ENCODE measurements around the gene ESPNL. TPM values are rescaled to one million over a fixed set of nuclear protein-coding genes. Genes with fewer than 3 reads are reported as not detected.

The ESPNL gene
- total RNA-seq, 2 experiments from 2014 or later = 0.05 TPM; not detected in 1

GRCh38 chr2:238126338-238126737 lies 26.2 kb downstream of the ESPNL start:
- DNase-seq = no peak
- Mint-ChIP-seq H3K27ac (no peak overlapping the region), H3K36me3 (ENCODE audit: low read depth) (no peaks in the 10 kb centered on the region), H3K9me3 (no peaks in the 10 kb centered on the region), H3K4me1 (no peaks in the 10 kb centered on the region), H3K27me3 (no peaks in the 10 kb centered on the region), H3K4me3 (no peak overlapping the region)
- POLR2A ChIA-PET = no interaction called here
- CTCF ChIA-PET = no interaction called here

DNA sequence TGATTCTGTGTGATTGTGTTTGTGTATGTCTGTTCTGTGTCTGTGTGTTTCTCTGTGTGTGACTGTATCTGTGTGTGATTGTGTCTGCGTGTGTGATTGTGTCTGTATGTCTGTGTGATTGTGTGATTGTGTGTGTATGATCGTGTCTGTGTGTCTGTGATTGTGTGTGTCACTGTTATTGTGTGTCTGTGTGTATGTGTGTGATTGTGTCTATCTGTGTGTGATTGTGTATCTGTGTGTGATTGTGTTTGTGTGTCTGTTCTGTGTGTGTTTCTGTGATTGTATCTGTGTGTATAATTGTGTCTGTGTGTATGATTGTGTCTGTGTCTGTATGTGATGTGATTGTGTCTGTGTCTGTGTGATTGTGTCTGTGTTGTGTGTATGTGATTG lies 26.6 kb downstream of the ESPNL start:
- no peaks in the 10 kb centered on the region for H3K4me1 Mint-ChIP-seq
- CTCF ChIA-PET = interaction anchor here (0.6 kb wide), 1 partner anchor 164 kb away, joined by 4 read pairs; no protein-coding TSS in a partner anchor
- H3K36me3 Mint-ChIP-seq (ENCODE audit: low read depth) = no peaks in the 10 kb centered on the region
- POLR2A ChIA-PET = no interaction called here
- no peak overlapping the region for H3K27ac Mint-ChIP-seq
- no peak overlapping the region for H3K4me3 Mint-ChIP-seq
- no peaks in the 10 kb centered on the region for H3K27me3 Mint-ChIP-seq
- DNase-seq = no peak
- no peaks in the 10 kb centered on the region for H3K9me3 Mint-ChIP-seq

DNA sequence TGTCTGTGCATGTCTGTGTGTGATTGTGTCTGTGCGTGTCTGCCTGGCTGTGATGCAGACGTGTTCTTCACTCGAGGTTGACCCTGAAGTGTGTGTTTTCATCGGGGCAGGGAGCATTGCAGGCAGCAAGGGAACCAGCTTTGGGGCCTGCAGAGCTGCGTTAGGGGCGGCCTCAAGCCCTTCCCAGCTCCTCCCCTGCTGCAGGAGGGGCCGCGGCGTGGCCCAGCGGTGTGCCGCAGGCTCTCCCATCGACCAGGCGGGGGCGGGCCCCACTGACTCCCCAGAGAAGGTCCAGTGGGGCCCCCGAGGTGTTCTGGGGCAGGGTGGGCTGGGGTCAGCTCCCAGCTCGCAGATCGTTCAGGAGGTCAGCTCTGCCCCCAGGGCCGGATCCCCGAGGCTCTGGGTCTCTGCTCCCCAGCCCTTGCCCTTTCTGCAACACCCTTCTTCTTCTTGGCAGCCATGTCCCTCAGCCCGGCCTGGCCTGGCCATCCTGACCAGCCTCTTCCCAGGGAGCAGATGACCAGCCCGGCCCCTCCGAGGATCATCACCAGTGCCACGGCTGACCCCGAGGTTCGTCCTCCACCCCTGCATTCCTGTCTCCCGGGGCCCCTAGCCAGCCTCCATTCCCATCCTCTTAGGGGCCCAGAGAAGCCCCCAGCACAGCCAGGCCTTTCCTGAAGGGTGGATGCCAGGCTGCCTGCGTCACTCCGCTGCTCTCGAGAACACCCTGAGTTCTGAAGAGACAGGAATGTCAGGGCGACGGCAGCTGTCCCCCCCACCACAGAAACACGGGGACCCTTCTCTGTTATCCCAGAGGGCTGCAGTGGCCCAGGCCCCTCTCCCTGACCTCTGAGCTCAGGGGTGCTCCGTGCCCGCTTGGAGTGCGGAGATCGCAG lies 27.3 kb downstream of the ESPNL start:
- no peak overlapping the region for H3K4me3 Mint-ChIP-seq
- POLR2A ChIA-PET = no interaction called here
- H3K4me1 Mint-ChIP-seq = no peaks in the 10 kb centered on the region
- H3K27me3 Mint-ChIP-seq = no peaks in the 10 kb centered on the region
- H3K27ac Mint-ChIP-seq = no peak overlapping the region
- no peaks in the 10 kb centered on the region for H3K36me3 Mint-ChIP-seq (ENCODE audit: low read depth)
- no peak for DNase-seq
- CTCF ChIA-PET = interaction anchor here (0.6 kb wide), 1 partner anchor 164 kb away, joined by 4 read pairs; no protein-coding TSS in a partner anchor
- no peaks in the 10 kb centered on the region for H3K9me3 Mint-ChIP-seq

DNA sequence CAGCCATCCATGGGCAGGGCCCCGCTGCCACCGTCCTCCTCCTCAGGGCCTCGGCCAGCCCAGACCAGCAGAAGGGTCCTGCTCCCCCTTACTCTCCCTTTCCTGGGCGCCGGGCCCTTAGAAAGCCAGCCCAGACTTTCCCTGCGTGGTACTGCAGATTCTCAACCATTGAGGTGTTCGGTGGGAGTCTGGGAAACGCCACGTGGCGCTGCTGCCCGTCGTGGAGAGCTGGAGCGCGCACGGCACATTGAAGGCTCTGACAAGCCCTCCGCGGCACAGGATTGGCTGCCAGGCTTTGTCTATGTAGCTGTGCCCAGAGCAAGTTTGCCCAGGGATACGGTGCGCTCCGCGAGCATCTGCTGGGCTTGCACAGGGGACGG lies 27.9 kb downstream of the ESPNL start:
- Mint-ChIP-seq H3K4me3 (no peak overlapping the region), H3K9me3 (no peaks in the 10 kb centered on the region), H3K4me1 (no peaks in the 10 kb centered on the region), H3K36me3 (ENCODE audit: low read depth) (no peaks in the 10 kb centered on the region), H3K27me3 (no peaks in the 10 kb centered on the region), H3K27ac (no peak overlapping the region)
- DNase-seq = no peak
- ChIA-PET POLR2A (no interaction called here), CTCF (no interaction called here)

DNA sequence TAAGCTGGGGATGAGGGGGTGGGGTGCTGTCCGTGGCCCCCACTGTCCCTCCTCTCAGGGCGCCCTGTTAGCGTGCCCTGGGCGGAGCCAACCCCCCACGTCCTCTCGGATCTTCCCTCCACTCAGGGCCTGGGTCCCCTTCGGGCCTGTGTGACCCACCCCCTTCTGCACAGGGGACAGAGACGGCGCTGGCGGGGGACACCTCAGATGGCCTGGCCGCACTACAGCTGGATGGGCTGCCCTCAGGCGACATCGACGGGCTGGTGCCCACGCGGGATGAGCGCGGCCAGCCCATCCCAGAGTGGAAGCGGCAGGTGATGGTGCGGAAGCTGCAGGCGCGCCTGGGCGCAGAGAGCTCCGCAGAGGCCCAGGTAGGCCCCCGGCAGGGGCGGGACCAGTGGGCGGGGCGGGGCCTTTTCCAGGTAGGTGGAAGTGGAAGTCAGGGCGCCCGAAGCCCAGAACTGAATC lies 28.4 kb downstream of the ESPNL start:
- H3K4me3 Mint-ChIP-seq = no peak overlapping the region
- H3K36me3 Mint-ChIP-seq (ENCODE audit: low read depth) = no peaks in the 10 kb centered on the region
- no peaks in the 10 kb centered on the region for H3K9me3 Mint-ChIP-seq
- H3K27ac Mint-ChIP-seq = no peak overlapping the region
- no peaks in the 10 kb centered on the region for H3K4me1 Mint-ChIP-seq
- H3K27me3 Mint-ChIP-seq = no peaks in the 10 kb centered on the region
- DNase-seq = no peak
- CTCF ChIA-PET = no interaction called here
- POLR2A ChIA-PET = no interaction called here

DNA sequence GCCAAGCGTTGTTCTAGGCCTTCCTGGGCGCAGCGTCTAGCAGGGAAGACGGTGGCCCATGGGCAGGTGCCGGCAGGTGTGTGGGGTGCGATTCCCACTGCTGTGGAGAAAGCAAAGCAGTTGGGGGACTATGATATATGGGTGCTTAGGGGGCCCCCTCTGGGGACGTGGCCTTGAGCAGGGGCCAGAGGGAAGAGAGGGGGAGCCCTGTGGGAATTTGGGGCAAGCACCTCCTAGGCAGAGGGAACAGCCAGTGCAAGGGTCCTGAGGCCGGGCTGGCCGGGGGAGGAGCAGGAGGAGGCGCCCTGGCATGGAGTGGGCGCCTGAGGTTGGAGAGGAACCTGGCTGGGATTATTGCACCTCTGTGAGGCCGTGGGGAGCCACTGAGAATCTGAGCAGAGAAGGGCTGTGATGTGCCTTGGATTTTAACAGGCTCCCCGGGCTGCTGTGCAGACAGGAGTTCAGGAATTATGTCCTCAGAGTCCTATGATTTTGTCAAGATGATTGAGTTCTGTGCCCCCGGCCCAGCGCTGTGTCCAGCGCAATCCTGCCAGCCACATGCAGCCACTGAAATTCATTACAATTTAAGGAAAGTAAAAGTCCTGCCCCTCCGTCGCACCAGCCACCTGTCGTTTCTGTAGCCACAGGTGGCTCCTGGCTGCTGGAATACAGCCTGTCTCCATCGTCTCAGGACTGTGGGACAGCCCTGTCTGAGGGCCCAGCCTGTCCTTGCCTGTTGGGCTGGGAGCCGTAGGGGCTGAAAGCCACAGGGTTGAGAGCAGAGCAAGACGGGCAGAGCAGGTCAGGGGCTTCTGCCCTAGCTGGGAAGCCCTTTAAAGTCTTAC lies 29.2 kb downstream of the ESPNL start:
- H3K4me1 Mint-ChIP-seq = no peaks in the 10 kb centered on the region
- H3K36me3 Mint-ChIP-seq (ENCODE audit: low read depth) = no peaks in the 10 kb centered on the region
- H3K4me3 Mint-ChIP-seq = no peak overlapping the region
- ChIA-PET CTCF (interaction anchor here (0.6 kb wide), 1 partner anchor 127 kb away, joined by 4 read pairs; no protein-coding TSS in a partner anchor), POLR2A (no interaction called here)
- no peaks in the 10 kb centered on the region for H3K27me3 Mint-ChIP-seq
- DNase-seq = no peak
- H3K9me3 Mint-ChIP-seq = no peaks in the 10 kb centered on the region
- H3K27ac Mint-ChIP-seq = no peak overlapping the region

- H3K4me1 Mint-ChIP-seq = no peaks in the 10 kb centered on the region
- H3K27me3 Mint-ChIP-seq = no peaks in the 10 kb centered on the region
- no peak overlapping the region for H3K4me3 Mint-ChIP-seq
- no peaks in the 10 kb centered on the region for H3K36me3 Mint-ChIP-seq (ENCODE audit: low read depth)
- CTCF ChIA-PET = interaction anchor here (0.6 kb wide), 1 partner anchor 127 kb away, joined by 4 read pairs; no protein-coding TSS in a partner anchor
- no peak for DNase-seq
- H3K9me3 Mint-ChIP-seq = no peaks in the 10 kb centered on the region
- POLR2A ChIA-PET = no interaction called here
- no peak overlapping the region for H3K27ac Mint-ChIP-seq
Observed at GRCh38 chr2:238130111-238130695, 30.1 kb downstream of the ESPNL start.

- no peak overlapping the region for H3K27ac Mint-ChIP-seq
- no peaks in the 10 kb centered on the region for H3K9me3 Mint-ChIP-seq
Observed at GRCh38 chr2:238130696-238131628, 30.8 kb downstream of the ESPNL start.

DNA sequence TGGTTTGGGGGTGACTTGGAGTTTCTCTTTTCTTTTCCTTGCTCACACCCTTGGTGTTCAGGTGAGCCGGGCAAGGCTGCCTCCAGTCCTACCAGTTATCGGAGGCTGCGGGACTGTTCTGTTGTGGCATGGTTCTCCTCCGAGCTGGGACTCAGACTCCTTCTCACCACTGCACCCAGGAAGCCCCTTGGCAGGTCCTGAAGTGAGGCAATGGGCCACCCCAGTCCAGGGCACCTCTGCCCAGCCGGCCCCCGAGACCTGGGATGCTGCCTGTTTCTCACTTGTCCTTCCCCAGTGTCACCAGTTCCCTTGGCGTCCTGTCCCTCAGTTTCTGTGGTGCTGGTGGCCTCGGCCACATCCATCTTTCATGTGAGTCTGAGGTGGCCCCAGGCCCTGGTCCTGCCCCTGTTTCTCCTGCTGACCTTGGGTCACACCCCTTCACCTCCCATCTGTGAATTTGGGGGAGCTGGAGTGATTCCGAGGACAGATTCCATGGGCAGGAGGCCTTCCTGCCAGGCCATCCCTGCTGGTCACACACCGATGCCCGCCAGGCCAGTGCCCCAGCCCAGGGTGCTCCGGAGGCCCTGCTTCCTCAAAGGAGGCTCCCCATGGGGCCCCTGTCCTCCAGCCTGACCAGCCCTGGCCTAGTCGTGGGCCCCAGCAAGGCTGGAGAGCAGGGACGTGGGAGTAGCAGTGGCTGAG lies 31.8 kb downstream of the ESPNL start:
- ChIA-PET POLR2A (no interaction called here), CTCF (no interaction called here)
- H3K27me3 Mint-ChIP-seq = no peaks in the 10 kb centered on the region
- no peak overlapping the region for H3K4me3 Mint-ChIP-seq
- DNase-seq = no peak
- no peaks in the 10 kb centered on the region for H3K36me3 Mint-ChIP-seq (ENCODE audit: low read depth)
- no peaks in the 10 kb centered on the region for H3K9me3 Mint-ChIP-seq
- no peak overlapping the region for H3K27ac Mint-ChIP-seq
- H3K4me1 Mint-ChIP-seq = no peaks in the 10 kb centered on the region

More at GRCh38 chr2:238130696-238131628, 30.8 kb downstream of the ESPNL start:
- CTCF ChIA-PET = no interaction called here
- no peaks in the 10 kb centered on the region for H3K27me3 Mint-ChIP-seq
- no peaks in the 10 kb centered on the region for H3K4me1 Mint-ChIP-seq
- POLR2A ChIA-PET = no interaction called here
- H3K4me3 Mint-ChIP-seq = no peak overlapping the region
- no peaks in the 10 kb centered on the region for H3K36me3 Mint-ChIP-seq (ENCODE audit: low read depth)
- no peak for DNase-seq

DNA sequence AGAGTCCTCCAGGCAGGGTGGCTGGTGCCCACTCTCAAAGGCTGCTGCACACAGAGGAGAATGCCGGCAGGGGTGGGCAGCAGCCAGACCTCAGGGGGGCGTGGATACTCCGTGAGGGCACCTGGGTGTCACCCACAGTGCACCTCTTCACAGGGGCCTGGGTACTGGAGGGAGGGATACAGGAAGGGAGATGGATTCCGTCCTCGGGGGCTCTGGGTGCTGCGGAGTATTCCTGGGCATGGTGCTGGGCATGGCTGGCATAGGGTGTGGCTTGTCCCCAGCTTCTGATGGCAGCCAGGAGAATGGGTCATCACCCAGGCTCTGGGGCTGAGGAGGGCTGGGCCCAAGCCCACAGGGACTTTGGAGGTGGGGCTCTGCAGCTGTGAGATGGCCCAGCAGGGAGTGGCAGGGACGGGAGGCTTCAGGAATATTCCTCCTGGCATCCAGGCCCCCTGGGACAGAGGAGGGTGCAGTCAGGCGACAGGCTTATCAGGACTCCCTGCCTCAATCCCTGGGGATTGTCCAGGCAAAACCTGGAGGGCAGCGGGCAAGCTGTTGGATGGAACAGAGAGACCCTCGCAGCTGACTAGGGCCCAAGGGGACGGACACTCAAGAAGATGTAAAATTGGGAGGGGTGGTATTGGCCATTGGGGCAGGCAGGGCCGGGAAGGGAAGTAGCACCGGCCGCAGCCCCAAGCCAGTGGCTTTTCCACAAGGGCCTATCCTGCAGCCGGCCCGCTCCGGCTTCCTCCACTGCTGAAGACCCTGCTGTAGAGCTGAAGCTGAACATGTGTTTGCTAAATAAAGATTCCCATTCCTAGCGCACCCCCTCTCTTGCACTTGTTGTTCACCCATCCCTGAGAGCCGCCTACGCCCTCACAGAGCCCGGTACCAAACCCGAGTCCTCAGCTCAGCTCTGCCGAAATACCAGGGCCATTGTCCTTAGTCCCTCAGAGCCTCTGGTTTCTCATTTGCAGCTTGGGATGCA lies 32.6 kb downstream of the ESPNL start:
- DNase-seq = no peak
- no peaks in the 10 kb centered on the region for H3K27me3 Mint-ChIP-seq
- no peaks in the 10 kb centered on the region for H3K36me3 Mint-ChIP-seq (ENCODE audit: low read depth)
- no peak overlapping the region for H3K4me3 Mint-ChIP-seq
- ChIA-PET CTCF (no interaction called here), POLR2A (no interaction called here)
- H3K27ac Mint-ChIP-seq = no peak overlapping the region
- H3K9me3 Mint-ChIP-seq = no peaks in the 10 kb centered on the region
- no peaks in the 10 kb centered on the region for H3K4me1 Mint-ChIP-seq
